Measurements from ENCODE around the gene HYDIN.

DNA sequence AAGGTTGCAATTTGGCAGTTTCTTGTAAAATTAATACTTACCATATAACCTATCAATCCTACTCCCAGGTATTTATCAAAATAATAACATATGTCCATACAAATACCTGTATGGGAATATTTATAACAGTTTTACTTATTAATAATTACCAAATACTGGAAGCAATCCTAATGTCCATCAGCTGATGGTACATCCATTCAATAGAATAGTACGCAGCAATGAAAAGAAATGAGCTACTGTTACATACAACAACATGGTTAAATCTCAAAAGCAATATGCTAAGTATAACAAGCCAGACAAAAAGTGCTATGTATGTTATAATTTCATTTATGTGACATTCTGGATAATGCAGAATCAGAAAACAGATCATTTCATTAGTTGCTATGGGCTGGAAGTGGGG lies 1.2 kb downstream of the HYDIN start:
- no peak for TF ChIP-seq POLR2AphosphoS5 (IDR thresholded peaks at IDR 0.05)
- TF ChIP-seq, protein P1, sequence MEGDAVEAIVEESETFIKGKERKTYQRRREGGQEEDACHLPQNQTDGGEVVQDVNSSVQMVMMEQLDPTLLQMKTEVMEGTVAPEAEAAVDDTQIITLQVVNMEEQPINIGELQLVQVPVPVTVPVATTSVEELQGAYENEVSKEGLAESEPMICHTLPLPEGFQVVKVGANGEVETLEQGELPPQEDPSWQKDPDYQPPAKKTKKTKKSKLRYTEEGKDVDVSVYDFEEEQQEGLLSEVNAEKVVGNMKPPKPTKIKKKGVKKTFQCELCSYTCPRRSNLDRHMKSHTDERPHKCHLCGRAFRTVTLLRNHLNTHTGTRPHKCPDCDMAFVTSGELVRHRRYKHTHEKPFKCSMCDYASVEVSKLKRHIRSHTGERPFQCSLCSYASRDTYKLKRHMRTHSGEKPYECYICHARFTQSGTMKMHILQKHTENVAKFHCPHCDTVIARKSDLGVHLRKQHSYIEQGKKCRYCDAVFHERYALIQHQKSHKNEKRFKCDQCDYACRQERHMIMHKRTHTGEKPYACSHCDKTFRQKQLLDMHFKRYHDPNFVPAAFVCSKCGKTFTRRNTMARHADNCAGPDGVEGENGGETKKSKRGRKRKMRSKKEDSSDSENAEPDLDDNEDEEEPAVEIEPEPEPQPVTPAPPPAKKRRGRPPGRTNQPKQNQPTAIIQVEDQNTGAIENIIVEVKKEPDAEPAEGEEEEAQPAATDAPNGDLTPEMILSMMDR (IDR thresholded peaks at IDR 0.05): no peak
- TF ChIP-seq EP300 (IDR thresholded peaks at IDR 0.05): no peak
- no peak for TF ChIP-seq POLR2A (IDR thresholded peaks at IDR 0.05)

Measured in sigmoid colon (tissue), 4 donors.